HG02588 (cell line): Measurements from ENCODE around the gene NKAIN1.

Experiments used
- ATAC-seq: cut with Tn5 transposase; IDR thresholded peaks from one replicate; pipeline ENCODE4 v1.9.1; 2021; ENCODE audit warnings: mild to moderate bottlenecking, moderate library complexity; ENCODE audit not compliant: unreplicated experiment

The NKAIN1 gene

DNA sequence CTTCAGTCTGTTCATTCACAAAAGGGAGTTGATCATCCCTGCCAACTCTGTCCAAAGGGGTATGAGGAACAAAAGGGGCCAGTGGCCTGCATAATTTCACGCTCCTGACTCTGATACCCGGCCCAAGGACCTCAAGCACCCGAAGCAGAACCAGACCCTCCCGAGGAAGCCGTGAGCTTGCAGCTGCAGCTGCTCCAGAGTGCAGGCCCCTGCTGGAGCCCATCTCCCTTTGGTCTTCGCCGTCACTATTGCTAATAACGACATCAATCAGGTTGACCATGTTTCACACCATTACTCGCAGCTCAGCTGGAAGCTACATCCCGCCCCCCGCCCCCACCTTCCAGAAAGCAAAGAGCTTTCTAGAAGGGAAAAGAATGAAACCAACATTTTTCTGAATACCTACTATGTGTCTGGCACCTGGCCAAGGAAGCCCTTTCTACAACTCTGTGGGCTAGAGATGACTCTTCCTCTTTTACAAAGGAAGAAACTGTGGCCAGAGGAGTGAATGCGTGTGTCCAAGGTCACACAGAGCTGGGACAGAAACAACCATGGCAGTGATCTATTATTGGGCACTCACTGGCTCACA lies 5.5 kb downstream of the NKAIN1 start:
- ATAC-seq: no peak

DNA sequence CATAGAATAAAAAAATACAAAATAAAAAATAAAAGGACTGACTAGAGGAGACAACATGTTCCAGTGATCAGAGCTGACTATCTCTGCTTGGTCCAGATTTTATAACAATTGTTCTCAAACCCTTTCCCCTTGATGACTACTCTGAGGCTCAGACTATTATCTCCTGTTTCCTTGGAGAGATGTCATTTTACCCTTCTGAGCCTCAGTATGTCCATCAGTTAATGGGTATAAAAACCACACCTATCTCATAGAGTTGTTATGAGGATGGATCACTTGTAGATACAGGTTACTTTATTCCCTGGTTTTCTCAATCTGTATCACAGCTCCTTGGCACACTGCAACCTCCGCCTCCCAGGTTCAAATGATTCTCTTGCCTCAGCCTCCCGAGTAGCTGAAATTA lies 7.0 kb downstream of the NKAIN1 start:
- ATAC-seq: no peak

DNA sequence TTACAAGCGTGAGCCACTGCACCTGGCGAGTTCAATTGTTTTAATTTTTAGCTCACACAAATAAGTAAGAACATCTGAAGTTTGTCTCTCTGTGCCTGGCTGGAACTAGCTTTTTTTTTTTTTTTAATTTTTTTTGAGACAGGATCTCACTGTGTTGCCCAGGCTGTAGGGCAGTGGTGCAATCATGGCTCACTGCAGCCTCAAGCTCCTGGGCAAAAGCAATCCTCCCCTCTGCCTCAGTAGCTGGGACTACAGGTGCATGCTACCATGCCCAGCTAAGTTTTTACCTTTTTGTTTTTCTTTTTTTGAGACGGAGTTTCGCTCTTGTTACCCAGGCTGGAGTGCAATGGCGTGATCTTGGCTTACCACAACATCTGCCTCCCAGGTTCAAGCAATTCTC lies 7.9 kb downstream of the NKAIN1 start:
- ATAC-seq: no peak

DNA sequence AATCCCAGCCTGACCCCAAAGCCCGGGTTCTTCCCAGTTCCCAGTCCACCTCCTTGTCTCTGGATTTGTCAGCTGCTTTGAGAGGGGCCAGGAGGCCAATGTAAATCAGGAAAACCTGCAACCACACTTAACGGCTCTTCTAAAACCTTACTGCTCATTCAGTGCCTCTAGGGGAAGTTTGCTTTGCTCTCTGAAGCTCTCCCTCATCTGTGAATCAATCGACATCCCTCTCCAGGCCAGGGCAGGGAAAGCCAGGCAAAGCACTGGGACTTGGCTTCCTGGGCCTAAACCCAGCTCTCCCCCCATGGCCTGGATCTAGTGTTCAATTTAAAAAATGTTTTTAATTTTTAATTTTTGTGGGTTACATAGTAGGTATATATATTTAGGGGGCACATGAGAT lies 9.3 kb downstream of the NKAIN1 start:
- ATAC-seq: no peak

DNA sequence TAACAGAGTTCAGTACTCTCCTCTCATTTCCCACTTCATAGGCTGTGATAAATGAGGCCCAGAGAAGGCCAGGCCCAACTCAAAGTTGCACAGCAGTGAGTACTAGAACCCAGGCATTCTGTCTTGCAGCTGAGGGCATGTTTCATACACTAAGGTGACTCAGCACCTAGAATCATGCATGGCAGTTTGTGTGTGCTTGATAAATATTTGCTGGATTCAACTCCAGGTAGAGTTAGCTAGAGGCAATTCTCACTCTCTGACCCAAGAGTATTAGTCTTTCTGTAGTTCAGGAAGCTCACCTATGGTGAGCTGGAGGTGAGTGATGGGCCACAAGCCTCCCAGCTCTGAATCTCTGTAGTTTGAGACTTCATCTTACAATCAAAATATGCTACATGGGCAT lies 10.7 kb downstream of the NKAIN1 start:
- no peak for ATAC-seq

DNA sequence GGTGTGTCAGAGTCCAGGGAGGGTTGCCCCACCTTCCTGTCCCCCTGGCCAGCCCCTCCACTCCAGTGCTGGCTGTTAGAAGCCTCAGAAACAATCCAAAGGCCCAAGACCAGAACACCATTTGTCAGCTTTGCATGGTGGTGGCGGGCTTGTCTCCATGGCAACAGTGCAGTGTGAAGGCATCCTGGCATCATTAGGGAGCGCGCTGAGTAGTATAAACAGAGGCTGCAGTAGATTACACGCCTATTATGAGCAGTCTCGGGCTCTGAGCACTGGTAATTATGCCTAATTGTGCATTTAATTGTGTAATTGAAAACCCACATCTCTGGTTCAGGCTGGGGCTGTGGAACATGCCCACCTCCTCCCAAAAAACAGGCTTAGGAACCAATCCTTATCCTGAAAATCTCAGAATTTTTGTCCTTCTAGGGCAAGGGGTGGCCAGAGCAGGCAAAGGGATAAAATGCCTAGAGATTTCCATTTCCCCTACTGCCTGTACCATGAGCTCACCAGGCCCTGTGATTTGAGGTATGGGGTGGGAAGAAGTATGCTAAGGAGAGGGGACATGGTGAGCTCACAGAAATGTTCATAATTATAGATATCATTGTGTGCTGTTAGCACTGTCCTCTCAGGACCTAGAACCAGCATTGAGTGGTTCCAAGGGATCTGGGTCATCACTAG lies 11.7 kb downstream of the NKAIN1 start:
- ATAC-seq: no peak

DNA sequence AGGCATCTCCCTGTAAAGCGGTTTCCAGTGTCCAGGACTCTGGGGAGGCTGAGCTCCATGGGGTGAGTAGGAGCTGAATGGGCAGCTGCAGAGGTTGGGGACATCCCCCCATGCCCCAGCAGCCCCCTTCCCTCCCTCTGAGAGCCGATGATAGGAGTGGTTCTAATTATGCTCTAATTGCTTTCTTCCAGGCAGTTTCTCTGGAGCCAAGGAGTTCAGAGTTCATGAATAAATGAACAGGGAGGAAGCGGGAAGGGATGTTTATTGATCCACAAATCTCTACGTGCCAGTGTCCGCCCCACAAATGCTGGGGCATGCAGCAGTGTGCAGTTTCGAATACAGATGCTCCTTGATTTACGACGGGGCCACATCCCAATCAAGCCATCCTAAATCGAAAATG lies 15.6 kb downstream of the NKAIN1 start:
- no peak for ATAC-seq

DNA sequence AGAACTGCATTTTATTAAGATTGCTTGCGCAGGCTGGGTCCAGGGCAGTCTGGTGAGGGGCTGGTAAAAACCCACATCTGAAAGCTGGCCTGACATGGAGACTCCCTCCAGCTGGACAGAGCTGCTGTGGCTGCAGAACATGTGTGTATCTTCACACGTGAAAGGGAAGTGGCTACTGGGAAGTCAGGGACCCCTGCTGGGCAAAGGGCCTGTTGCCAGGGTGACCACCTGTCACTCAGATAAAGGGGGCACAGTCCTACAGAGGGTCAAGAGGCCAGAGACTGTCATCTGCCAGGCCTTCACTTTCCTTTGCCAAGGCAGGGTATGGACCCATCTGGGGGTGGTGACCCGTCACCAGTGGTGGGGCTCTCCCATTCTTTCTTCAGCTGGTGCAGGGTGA lies 17.5 kb downstream of the NKAIN1 start:
- ATAC-seq: no peak

DNA sequence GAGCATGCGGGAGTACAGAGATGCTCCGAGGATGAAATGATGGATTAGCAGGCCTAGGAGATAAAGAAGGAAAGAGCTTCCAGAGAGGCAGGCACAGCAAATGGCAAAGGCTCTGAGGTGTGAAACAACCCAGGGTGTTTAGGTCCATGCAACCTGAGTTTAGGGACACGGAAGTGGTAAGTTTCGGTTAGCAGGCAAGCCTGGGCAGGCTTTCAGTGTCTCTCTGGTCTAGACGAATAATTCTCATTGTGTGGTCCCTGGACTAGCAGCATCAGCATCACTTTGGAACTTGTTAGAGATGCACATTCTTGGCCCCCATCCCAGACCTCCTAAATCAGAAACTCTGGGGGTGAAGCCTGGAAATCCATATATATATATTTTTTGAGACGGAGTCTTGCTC lies 18.6 kb downstream of the NKAIN1 start:
- ATAC-seq: no peak

DNA sequence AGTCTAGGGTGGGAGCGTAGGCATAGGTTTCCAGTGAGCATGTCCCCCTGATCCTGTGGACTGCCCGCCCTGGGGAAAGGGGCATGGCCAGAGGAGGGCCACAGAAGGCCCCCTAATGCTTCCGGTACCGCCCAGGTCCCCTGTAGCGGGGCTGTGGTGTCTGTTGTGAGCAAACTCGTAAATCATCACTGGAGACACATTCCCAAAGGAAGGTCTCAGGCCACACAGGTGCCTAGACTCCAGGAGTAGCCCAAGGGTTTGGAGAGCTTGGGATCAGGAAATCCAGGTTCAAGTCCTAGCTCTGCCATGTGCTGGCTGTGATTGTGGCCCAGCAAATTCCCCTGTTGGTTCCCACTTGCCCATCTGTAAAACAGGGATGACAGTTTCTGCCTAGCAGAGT lies 20.2 kb downstream of the NKAIN1 start:
- no peak for ATAC-seq

DNA sequence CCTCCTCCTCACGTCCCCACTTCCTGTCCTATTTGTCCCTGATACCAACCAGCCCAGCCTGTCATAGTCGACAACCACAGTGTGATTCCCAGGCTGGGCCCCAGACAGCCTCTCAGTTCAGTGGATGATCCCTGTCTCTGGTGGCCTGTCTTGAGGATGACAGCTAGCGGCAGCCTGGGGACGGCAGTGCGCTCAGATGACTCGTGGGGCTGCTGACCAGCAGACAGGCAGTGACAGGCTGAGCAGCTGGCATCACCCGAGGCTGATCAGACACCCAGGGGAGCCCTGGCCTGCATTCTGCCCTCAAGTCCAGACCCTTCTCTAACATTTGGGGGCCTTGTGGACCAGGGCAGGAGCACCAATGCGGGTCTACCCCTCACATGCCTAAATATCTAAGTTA lies 21.0 kb downstream of the NKAIN1 start:
- ATAC-seq: no peak

DNA sequence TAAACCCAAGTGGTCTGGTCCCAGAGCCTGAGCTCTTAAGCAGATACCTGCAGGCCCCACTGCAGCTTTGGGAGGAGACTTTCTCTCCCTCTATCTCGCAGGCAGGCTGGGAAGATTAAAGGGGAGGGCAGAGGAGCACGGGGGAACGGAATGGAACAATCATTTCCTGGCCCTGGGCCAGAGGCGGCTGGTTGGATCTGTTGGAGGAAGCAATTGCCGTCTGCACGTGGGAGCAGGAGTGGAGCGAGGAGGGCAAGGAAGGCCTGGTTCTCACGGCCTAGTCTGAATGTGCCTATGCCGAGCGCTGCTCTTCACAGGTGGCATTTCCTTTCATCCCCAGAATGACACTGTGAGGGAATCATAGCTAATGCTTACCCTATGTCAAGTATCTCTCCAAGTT lies 23.7 kb downstream of the NKAIN1 start:
- no peak for ATAC-seq

DNA sequence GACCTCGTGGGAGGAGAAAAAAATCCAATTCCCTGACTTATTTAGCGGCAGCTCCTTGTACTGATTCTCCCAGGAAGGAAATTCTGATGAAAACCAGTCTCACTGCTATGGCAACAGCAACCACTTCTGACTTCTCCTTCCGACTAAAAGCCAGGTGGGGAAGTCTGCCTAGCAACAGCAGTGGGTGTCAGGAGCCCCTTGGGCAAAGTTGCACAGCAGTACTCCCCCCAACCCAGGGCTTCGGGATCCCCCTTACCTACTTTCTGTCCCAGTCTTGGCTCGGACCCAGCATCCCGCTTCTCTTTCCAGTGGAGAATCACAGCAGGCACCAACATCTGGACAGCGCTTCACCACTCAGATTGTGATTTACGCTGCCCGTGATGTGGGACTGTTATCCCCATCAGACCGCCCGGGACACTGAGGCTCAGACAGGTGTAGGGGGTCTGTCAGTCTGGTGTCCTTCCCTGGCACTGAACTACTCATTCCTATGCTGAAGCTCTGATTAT lies 24.6 kb downstream of the NKAIN1 start:
- ATAC-seq: no peak

DNA sequence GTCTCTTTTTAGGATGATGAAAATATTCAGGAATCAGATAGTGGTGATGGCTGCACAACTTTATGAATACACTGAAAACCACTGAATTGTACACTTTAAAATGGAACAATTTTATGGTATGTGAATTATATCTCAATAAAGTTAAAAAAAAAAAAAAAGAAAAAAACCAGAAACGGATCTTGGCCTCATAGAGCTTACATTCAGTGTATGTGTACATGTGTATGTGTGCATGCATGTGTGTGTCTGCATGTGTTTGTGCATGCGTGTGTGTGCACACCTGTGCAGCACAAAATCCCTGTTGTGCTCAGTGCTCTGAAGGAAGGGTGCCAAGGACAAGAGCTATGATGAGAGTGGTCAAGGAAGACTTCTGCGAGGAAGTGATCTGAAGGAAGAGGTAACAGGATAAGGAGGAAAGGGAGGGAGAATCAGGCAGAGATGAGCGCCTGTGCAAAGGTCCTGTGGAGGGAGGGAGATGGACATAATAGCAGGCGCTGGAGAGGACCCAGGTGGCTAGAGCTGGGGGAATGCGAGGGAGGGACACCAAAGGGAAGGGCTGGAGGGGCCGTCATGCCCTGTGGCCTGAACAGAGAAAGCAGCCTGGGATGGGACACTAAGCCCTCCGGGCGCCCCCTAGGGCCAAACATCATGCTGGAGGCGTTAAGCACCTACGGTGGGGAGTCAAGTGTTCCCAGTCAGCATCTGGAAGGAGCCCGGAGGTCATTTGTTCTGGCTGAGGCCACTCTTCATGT lies 25.2 kb downstream of the NKAIN1 start:
- no peak for ATAC-seq

DNA sequence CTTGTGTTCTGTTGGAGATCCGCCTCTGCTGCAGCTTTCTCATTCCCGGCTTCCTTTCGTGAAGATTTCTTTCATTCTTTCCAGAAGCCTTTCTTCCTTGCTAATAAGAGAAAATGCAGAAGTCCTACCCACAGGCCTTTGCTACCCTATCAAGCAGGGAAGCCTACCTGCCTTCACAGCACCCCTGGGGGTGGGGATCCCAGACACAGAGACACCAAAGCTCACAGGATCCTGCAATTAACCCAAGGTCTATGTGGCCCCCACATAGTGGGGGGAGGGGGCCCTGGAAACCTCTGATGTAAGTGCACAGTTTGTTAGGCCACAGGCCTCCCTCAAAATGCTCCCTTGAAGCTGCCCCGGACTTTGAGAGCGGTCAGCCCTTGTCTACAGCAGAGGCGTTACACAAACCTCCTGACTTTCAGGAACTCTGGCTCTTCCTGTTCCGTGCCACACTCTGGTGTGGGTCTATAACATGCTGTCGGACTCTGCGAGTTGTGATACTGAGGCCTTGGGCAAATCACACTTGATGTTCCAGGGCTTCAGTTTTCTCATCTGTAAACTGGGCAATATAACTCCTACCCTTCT lies 31.2 kb downstream of the NKAIN1 start:
- ATAC-seq: no peak

DNA sequence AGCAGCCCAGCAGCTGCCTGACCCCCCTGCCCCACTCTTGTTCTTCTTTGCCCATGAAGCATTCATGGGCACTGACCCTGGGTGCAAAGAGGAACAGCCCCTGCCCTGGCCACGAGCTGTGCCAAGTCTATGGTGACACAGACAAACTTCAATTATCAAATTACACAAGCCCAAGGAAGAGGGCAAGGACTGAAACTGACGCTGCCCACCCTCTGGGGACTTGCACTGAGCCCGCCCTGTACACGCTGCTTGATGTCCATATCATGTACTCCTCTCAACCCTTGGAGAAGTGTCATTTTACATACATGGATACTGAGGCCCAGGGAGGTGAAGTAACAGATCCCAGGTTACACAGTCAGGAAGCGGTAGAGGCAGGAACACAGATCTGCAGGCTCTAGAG lies 32.1 kb downstream of the NKAIN1 start:
- no peak for ATAC-seq

DNA sequence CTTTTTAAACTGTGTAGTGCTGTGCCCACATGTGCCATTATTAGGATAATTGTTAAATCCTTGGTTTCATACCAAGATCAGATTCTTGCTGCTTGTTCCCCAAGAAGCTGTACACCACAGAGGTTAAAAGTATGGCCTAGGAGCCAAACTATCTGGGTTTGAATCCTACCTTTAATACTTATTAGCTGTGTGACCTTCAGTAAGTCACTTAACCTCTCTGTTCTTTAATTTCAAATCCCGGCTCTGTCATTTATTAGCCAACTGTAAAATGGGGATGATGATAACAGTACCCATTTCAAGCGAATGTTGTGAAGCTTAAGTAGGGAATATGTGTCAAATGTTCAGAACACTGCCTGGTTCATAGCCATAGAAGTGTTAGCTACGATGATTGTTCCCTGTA lies 32.6 kb downstream of the NKAIN1 start:
- ATAC-seq: no peak

DNA sequence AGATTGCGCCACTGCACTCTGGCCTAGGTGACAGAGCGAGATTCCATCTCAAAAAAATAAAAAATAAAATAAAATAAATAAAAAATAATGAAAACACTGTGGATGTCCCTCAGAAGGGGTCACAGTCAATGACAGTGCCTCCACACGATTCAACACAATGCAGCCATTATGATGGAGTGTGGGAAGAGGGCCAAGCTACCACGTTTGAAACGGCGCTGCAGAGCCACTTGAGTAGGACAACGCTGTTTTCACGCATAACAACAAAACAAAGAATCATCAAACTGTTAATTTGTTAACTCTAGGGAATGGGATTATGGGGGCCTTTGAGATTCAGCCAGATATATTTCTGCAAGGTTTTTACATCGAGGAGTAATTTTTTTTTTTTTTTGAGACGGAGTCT lies 36.5 kb downstream of the NKAIN1 start:
- no peak for ATAC-seq

DNA sequence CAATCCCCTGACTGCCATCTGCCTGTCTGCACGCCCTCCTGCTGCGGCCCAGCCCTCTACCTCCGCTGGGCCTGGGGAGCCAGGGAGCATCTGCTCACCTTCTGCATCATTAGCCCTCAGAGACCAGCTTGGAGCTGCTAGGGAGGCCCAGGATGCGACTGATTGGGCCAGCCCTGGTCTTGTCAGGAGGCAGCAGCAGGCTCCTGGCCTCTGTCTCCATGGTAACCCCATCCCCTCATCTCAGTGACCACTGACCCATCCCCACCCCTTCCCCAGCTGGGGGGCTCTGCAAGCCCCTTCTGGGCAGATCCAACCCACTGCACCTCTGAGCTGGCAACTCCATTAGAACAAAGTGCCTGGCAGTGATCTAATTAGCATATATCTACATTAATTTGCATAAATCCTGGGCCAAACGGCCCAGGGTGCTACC lies 37.7 kb downstream of the NKAIN1 start:
- no peak for ATAC-seq

DNA sequence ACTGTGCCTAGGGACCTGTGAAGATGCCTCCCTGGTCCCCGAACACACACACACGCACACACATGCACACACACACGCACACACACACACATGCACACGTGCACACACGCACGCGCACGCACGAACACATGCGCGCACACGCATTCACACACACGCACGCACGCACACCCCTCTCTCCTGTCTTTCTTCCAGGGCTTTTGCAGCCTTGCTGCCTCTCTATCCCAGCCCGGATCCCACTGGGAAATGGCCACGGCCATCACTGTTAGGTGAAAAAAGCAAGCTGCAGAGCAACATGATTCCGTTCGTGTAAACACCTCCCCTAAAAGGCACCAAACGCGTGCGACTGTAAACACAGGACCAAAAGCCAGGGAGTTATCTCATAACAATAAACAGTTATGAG lies 39.7 kb downstream of the NKAIN1 start:
- no peak for ATAC-seq

DNA sequence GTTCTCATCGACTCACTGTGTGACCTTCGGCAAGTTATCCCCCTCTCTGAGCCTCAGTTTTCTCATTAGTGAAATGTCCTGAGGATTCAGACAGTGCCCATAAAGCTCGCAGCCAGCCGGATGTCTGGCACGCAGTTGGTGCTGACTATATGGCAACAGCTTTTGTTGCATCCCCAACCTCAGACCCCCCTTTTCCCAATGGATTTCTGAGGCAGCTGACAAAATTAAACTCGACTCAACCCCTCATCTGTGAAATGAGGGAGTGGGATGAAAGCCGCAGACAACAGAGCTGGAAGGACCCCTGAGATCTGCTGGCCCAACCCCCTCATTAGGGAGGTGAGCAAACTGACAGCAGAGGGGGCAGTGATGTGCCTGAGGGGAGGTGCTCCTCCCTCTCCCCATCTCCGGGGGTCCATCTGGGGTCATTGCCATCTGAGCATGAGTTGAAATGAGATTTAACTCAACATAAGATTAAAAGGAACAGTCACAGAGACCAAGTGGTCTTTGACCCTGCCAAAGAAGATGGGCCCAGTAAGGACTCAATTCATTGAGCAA lies 40.4 kb downstream of the NKAIN1 start:
- no peak for ATAC-seq

DNA sequence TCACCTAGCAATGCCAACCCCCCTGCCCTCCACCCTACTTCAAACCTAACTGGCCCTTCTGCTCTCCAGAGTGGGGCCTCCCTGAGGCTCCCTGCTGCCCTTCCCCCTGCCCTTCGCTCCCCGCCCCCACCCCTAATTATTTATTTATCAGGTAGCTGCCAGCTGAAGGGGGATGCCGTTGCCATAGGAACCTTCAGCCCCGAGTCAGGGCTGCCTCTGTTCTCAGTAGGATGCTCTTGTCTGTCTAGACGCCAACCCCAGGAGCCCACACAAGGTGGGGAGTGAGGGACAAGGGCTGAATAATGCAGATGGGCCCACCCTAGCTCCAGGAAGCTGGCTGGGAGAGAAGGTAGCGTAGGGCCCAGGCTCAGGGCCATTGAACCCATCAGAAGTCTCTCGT lies 41.1 kb downstream of the NKAIN1 start:
- no peak for ATAC-seq
